Measurements from ENCODE around the gene CCT7. TPM values are rescaled to one million over a fixed set of nuclear protein-coding genes. Genes with fewer than 3 reads are reported as not detected.

The CCT7 gene
- total and polyA plus RNA-seq, 2 of the 8 experiments (the other 6 are each of a cell fraction or from before 2014, with no cell fraction given) = 440 to 474 TPM

DNA sequence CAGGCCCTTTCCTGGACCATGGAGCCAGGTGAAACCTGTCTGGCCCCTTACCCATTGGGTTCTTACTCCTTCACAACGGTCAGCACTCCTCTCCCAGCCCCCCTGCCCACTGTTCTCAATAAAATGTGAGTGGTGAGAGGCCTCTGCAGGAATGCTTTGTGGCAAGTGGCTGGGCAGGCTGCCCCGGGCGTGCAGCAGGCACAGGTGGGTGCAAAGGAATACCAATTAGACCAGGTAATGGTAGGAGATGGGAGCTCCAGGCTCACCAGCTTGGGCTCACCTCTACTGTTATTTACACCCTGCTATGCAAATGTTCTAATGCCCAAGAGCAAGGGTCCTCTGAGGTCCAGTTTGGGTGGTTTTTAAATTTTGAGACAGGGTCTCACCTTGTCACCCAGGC is 7.0 kb upstream of the CCT7 start:
- Histone ChIP-seq H2BK20ac (ENCODE audit: low read length) (no peak overlapping the region), H2AK5ac (ENCODE audit: low read depth, low read length) (no peak overlapping the region), H3K79me1 (ENCODE audit: low read depth, low read length) (no peaks in the 10 kb centered on the region), H3K4ac (replicated peaks; ENCODE audit: insufficient read length, low read depth, low read length) (no peak overlapping the region), H3K9ac (replicated peaks in 1 of 4; ENCODE audit: extremely low read depth in 1 of 4, low read depth in 3 of 4, low read length in 3 of 4) (no peak overlapping the region), H3K79me2 (ENCODE audit: control insufficient read depth in 1 of 2, insufficient read depth in 2 of 2, low read length in 2 of 2) (no peaks in the 10 kb centered on the region), H3K23ac (ENCODE audit: insufficient read length) (no peak overlapping the region), H3K23me2 (ENCODE audit: low read depth, low read length) (no peaks in the 10 kb centered on the region), H3K18ac (ENCODE audit: extremely low read depth, low read length) (no peak overlapping the region), H2BK15ac (ENCODE audit: low read length) (no peak overlapping the region), H3K27ac (ENCODE audit: low read depth, low read length) (no peak overlapping the region), H4K20me1 (replicated peaks in 1 of 2; ENCODE audit: control insufficient read depth in 1 of 2, insufficient read depth in 2 of 2, low read length in 2 of 2) (peaks cover 0 to 3% of the 10 kb centered on the region in 2 experiments), H4K5ac (ENCODE audit: insufficient read length, low read depth, low read length) (no peak overlapping the region), H4K91ac (replicated peaks; ENCODE audit: insufficient read length, low read length) (no peak overlapping the region), H3K36me3 (ENCODE audit: control insufficient read depth in 2 of 4, insufficient read depth in 4 of 4, low read length in 3 of 4) (peaks cover 0 to 26% (median 15%) of the 10 kb centered on the region in 4 experiments; a peak in 7 of 8 replicates), H3K4me3 (ENCODE audit: extremely low read depth in 1 of 4, insufficient read depth in 2 of 4, low read depth in 3 of 4, low read length in 4 of 4) (no peak overlapping the region), H2AFZ (ENCODE audit: low read length) (no peak overlapping the region), H2BK120ac (replicated peaks; ENCODE audit: low read depth, low read length) (no peak overlapping the region), H3K4me1 (replicated peaks in 1 of 4; ENCODE audit: control insufficient read depth in 3 of 4, insufficient read depth in 4 of 4, low read length in 3 of 4) (no peaks in the 10 kb centered on the region), H2BK5ac (ENCODE audit: low read depth, low read length) (no peak overlapping the region), H3K4me2 (ENCODE audit: insufficient read depth in 1 of 2, low read depth in 2 of 2, low read length in 2 of 2) (no peak overlapping the region), H2BK12ac (ENCODE audit: low read depth, low read length) (no peak overlapping the region), H3K56ac (replicated peaks; ENCODE audit: insufficient read length, low read depth, low read length) (no peak overlapping the region), H4K8ac (ENCODE audit: extremely low read depth, insufficient read depth, low read length) (no peak overlapping the region), H3K27me3 (replicated peaks in 1 of 4; ENCODE audit: control insufficient read depth in 3 of 4, extremely low read depth in 1 of 4, insufficient read depth in 3 of 4, low read length in 3 of 4) (no peaks in the 10 kb centered on the region), H3K9me3 (ENCODE audit: insufficient read depth in 2 of 2, low read depth in 1 of 2, low read length in 1 of 2) (no peaks in the 10 kb centered on the region), H3K14ac (ENCODE audit: insufficient read length) (no peak overlapping the region)
- DNase-seq (ENCODE audit: low read depth in 1 of 2, low spot score in 2 of 2) = no peak
- CTCF ChIA-PET (ENCODE audit: partially characterized antibody) = interaction anchor here (0.6 to 1.3 kb wide), 2 partner anchors 11 to 15 kb away, joined by 3 to 5 read pairs; no protein-coding TSS in a partner anchor
- TF ChIP-seq POU5F1 (IDR thresholded peaks at IDR 0.05; ENCODE audit: low read depth, low read length) = no peak
- no peak for TF ChIP-seq PHF8 (conservative IDR thresholded peaks at IDR 0.05; ENCODE audit: low read depth, low read length)
- WGBS, 2 experiments (ENCODE audit: extremely low coverage in 1 of 2, insufficient coverage in 1 of 2, insufficient read length in 1 of 2, insufficient replicate concordance in 2 of 2, low coverage in 1 of 2, low lambda C conversion rate in 2 of 2, missing lambda C conversion rate in 1 of 2) = 83% methylated on average over 3 of the region's 3 CpGs; no CpG with 5 or more reads in 1 of the 2 experiments
- FAIRE-seq = no peak
- POLR2A ChIA-PET (ENCODE audit: partially characterized antibody) = interaction anchor here (1.5 to 2.6 kb wide), 4 partner anchors 9 to 29 kb away, joined by 7 to 11 read pairs (median 8); no protein-coding TSS in a partner anchor

All from H1 (cell line).